G401.6 (cell line): ENCODE measurements around the gene GBP7.

ENCODE experiments used
- FAIRE-seq: peaks from 2 replicates; lab custom pipeline; 2012; peaks lifted over from hg19 to GRCh38; lab: Jason Lieb, UNC

Gene GBP7

GRCh38 chr1:89114662-89115061 lies 61.1 kb downstream of the GBP7 start:
- FAIRE-seq, result no peak

GRCh38 chr1:89112871-89113613 lies 62.8 kb downstream of the GBP7 start:
- no peak for FAIRE-seq

- no peak for FAIRE-seq
These were observed 71.1 kb downstream of the GBP7 start for GRCh38 chr1:89104687-89105086.

GRCh38 chr1:89104147-89104546 lies 71.7 kb downstream of the GBP7 start:
- FAIRE-seq, result no peak

GRCh38 chr1:89102021-89102420 lies 73.8 kb downstream of the GBP7 start:
- no peak for FAIRE-seq

- no peak for FAIRE-seq
These were observed 75.4 kb downstream of the GBP7 start for GRCh38 chr1:89100412-89100811.

- no peak for FAIRE-seq
These were observed 76.9 kb downstream of the GBP7 start for GRCh38 chr1:89098857-89099256.

- no peak for FAIRE-seq
These were observed 80.1 kb downstream of the GBP7 start for GRCh38 chr1:89095737-89096136.

- FAIRE-seq, result no peak
These were observed 85.8 kb downstream of the GBP7 start for GRCh38 chr1:89089962-89090361.

- no peak for FAIRE-seq
These were observed 87.2 kb downstream of the GBP7 start for GRCh38 chr1:89088572-89088971.

- FAIRE-seq, result no peak
These were observed 88.6 kb downstream of the GBP7 start for GRCh38 chr1:89087241-89087640.

GRCh38 chr1:89085781-89086180 lies 90.0 kb downstream of the GBP7 start:
- FAIRE-seq, result no peak
